GM19025 (cell line): ENCODE results near the gene HNMT.
"Not testable (repeated sequence)": the region's sequence is repeated elsewhere in the genome, so short reads cannot be mapped to it uniquely, and the experiment has no call there.

Experiments
- ATAC-seq: cut with Tn5 transposase; IDR thresholded peaks from one replicate; pipeline ENCODE4 v1.9.1; 2021; ENCODE audit warnings: mild to moderate bottlenecking, low read depth, moderate library complexity; ENCODE audit not compliant: unreplicated experiment

HNMT gene

GRCh38 chr2:137971259-137971658, 7.0 kb downstream of the HNMT start:
- ATAC-seq = not testable (repeated sequence)

DNA sequence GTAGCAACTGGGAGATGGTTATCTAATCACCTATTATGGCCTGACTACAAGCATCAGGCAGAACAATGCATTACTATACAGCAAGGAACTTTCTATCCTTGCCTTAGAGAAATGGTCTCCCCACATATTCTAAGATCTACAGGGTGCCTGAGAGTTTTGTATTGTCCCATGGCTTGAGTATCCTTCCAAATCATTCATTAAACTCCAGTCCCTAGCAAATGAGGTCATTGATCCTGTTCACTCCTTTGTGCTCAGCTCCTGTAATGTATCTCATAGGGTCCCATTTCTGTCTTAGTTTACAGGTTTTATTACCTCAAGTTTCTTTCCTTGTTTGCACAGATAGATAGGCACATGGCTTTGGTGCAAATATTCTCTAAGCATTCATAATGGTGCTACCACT, 9.0 kb downstream of the HNMT start:
- ATAC-seq = no peak

DNA sequence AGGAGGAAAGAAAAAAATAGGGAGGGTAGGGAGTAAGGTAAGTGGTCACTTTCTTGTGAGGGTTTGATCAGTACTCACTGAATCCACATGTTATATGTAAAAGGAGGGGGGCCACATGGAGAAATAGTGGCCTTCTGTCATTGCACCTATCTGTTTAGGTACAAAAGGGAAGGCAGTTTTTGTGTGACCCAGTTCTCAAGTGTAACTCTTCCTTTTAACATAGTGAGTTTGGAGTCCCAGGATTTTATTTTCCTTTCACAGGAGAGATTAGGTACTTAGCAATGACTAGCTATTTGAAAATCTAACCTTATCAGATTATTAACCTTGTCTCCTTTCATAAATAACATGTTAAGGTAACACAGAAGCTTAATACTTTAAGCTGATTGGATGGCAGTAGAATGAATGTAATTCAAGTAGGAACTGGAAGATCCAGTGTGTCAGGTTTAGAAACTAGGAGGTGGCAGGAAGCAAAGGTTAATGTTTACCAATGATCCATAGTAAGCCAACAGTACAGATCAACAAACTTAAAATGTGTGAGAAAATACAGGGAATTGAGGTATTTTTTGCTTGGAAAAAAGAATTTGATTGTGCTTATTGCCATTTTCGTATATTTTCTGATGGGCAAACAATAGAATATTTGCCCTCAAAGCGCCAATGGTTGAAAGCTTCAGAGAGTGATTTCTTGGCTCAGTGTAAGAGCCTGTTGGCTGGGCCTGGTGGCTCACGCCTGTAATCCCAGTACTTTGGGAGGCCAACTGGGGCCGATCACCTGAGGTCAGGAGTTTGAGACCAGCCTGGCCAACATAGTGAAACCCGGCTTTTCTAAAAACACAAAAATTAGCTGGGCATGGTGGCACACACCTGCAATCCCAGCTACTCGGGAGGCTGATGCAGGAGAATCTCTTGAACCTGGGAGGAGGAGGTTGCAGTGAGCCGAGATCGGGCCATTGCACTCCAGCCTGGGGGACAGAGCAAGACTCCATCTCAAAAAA, 11.3 kb downstream of the HNMT start:
- ATAC-seq = no peak

GRCh38 chr2:137976274-137976673, 12.0 kb downstream of the HNMT start:
- no peak for ATAC-seq

GRCh38 chr2:137977790-137978189, 13.5 kb downstream of the HNMT start:
- no peak for ATAC-seq

DNA sequence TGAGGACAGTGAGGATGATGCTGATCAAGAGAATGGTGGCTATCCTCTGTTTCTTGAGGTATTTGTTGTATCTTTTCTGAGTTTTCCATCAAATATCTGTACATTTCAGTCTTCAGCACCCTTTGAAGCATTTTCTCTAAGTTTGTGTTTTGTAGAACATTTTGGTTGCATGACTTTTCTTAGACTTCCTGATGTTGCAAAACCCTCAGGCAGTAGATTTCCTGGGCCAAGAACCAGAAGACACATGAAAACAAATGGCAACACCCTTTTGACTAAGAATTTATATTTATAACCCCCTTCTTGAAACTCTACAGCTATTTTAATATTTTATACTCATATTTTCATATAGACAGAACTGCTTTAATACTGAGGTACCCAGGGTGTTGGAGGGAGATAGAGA, 16.2 kb downstream of the HNMT start:
- ATAC-seq = no peak

DNA sequence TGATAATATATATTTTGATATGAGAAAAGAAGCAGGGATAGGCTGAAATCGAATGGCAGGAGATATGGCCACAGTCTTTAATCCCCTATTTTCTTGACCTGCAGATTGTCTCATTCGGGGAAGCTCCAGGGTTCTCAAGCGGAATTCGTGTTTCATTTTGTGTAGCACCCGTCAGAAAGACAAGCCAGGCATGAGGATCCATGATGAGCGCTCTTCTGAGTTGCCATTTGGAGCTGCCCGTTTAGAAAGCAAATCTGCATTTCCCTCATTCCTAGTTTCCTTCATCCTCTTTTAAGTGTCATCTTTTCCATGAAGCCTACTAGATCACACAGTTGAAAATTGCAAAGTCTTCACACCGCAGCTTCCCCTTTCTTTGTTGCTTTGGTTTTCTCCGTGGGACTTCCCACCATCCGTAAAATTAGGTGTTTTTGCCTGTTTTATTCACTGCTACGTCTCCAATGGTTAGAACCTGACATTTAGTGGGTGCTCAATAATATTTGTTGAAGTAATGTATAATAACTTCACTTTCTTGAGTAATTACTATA, 16.9 kb downstream of the HNMT start:
- no peak for ATAC-seq

- no peak for ATAC-seq
These were observed 19.3 kb downstream of the HNMT start for GRCh38 chr2:137983581-137983980.

- no peak for ATAC-seq
These were observed 22.0 kb downstream of the HNMT start for GRCh38 chr2:137986268-137986667.

GRCh38 chr2:137987011-137987410, 22.7 kb downstream of the HNMT start:
- no peak for ATAC-seq

GRCh38 chr2:137991078-137991477, 26.8 kb downstream of the HNMT start:
- no peak for ATAC-seq

GRCh38 chr2:137992039-137992646, 27.9 kb downstream of the HNMT start:
- no peak for ATAC-seq

DNA sequence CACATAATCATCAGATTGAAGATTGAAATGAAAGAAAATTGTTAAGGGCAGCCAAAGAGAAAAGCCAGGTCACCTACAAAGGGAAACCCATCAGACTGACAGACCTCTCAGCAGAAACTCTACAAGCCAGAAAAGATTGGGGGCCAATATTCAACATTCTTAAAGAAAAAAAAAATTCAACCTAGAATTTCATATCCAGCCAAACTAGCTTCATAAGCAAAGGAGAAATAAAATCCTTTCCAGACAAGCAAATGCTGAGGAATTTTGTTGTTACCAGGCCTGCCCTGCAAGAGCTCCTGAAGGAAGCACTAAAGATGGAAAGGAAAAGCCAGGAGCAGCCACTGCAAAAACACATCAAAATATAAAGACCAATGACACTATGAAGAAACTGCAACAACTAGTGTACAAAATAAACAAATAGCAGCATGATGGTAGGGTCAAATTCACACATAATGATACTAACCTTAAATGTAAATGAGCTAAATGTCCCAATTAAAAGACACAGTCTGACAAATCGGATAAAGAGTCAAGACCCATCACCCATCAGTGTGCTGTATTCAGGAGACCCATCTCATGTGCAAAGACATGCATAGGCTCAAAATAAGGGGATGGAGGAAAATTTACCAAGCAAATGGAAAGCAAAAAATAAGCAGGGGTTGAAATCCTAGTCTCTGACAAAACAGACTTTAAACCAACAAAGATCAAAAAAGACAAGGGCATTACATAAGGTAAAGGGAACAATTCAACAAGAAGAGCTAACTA, 29.6 kb downstream of the HNMT start:
- ATAC-seq = not testable (repeated sequence)

DNA sequence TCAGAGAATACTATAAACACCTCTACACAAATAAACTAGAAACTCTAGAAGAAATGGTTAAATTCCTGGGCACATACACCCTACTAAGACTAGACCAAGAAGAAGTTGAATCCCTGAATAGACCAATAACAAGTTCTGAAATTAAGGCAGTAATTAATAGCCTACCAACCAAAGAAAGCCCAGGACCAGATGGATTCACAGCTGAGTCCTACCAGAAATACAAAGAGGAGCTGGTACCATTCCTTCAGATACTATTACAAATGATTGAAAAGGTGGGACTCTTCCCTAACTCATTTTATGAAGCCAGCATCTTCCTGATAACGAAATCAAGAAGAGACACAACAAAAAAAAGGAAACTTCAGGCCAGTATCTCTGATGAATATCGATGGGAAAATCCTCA, 31.1 kb downstream of the HNMT start:
- ATAC-seq = not testable (repeated sequence)

GRCh38 chr2:137996158-137996557, 31.9 kb downstream of the HNMT start:
- not testable (repeated sequence) for ATAC-seq

- no peak for ATAC-seq
These were observed 33.5 kb downstream of the HNMT start for GRCh38 chr2:137997733-137998132.

DNA sequence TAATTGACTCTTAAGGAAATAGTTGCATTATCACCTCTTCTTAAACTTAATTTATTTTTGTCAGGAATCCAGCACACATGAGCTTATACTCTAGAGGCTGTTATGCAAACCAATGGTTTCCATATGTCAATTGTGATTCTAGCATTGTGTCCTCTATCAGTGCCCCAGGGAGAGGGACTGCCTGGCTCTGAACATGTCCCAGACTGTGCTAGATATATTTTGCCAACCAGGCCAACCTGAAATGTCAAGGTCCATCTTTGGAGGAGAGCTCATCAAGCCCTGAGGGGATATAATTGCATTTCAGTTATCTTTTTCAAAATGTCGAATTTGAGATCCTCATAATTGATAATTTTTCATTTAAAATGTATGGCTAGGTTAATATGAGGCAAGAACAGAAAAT, 34.2 kb downstream of the HNMT start:
- no peak for ATAC-seq

GRCh38 chr2:137999273-137999672, 35.0 kb downstream of the HNMT start:
- ATAC-seq = no peak

DNA sequence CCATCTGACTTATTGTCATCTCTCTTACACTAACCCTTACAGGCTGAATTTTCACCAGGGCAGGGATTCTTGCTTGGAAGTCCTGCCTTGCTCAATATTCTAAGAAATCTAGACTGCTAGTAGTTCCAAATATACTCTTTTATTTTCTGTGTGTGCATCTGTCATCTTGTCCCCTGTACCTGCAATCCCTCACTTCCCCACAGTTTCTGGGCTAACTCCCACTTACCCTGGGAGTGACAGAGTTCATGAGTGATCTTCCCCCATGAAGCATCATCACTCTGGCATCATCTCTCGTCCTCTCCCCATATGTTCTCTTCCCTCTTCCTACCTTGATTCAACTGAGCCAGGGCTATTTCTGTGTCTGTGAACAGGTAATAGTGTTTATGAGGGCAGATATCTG, 35.7 kb downstream of the HNMT start:
- no peak for ATAC-seq

GRCh38 chr2:138000796-138001195, 36.5 kb downstream of the HNMT start:
- ATAC-seq = no peak

GRCh38 chr2:138003411-138003810, 39.1 kb downstream of the HNMT start:
- no peak for ATAC-seq
